AG04450 (cell line): Measurements from ENCODE around the gene KRTAP5-6. TPM values are rescaled to one million over a fixed set of nuclear protein-coding genes. Genes with fewer than 3 reads are reported as not detected.

Source experiments
- CTCF ChIA-PET: fragments of 300-600, 350-600 bp; formaldehyde crosslinking; extraction: SDS; loops from one replicate; lab custom pipeline; 2022; ENCODE audit warnings: antibody characterized with exemption, inconsistent platforms; lab: Charles Lee
- POLR2A ChIA-PET: fragments of 350-600 bp; formaldehyde crosslinking; extraction: SDS; loops from one replicate; lab custom pipeline; 2021; ENCODE audit warnings: antibody characterized with exemption, inconsistent platforms; lab: Yijun Ruan, JAX
- DNase-seq: peaks from one replicate; pipeline ENCODE4 v3.0.0-alpha.2; 2011; ENCODE audit warnings: low read depth, low spot score
- H3K27ac ChIP-seq: one replicate; pipeline ENCODE4 v1.5.1; 2012; ENCODE audit warnings: low read depth, low read length, control low read depth
- H3K27me3 ChIP-seq: one replicate; pipeline ENCODE4 v1.6.0; 2012; ENCODE audit warnings: low read length; ENCODE audit not compliant: control insufficient read depth, insufficient read depth
- H3K4me3 ChIP-seq: 2 replicates; pipeline ENCODE4 v1.5.1; 2011; ENCODE audit warnings: mild to moderate bottlenecking, low read depth, low read length, control low read depth
- H3K9me3 ChIP-seq: 2 replicates; pipeline ENCODE4 v1.5.1; 2012; ENCODE audit warnings: low read length; ENCODE audit not compliant: control insufficient read depth, insufficient read depth
- CTCF ChIP-seq: IDR thresholded peaks from 2 replicates; pipeline ENCODE4 v1.5.1; 2011; ENCODE audit warnings: low read depth, low read length, control low read depth, inconsistent platforms
- polyA plus RNA-seq: library from polyadenylated mRNA; depleted of rRNA; stranded (reverse); fragments of >200 nt; gene quantifications from 2 replicates; pipeline ENCODE4 v1.2.3, GENCODE V29; 2011

KRTAP5-6 gene
- polyA plus RNA-seq, 1 experiment: not detected

GRCh38 chr11:1693327-1694063, 3.5 kb upstream of the KRTAP5-6 start:
- Histone ChIP-seq H3K9me3 (no peaks in the 10 kb centered on the region), H3K4me3 (peak overlapping the region; percentile 35), H3K27ac (no peak overlapping the region), H3K27me3 (peaks cover 24% of the 10 kb centered on the region)
- ChIA-PET POLR2A (interaction anchor here (0.7 to 2.0 kb wide), 4 partner anchors 41 to 459 kb away, joined by 3 to 8 read pairs (median 4); no protein-coding TSS in a partner anchor), CTCF (interaction anchor here (0.7 to 5.5 kb wide), 56 partner anchors 8 to 465 kb away, joined by 3 to 300 read pairs (median 5); partner anchors contain the start of genes H19, MRPL23, SYT8 and TNNI2)
- peak; percentile 95 for TF ChIP-seq CTCF
- DNase-seq: peak; percentile 41

GRCh38 chr11:1694064-1694845, 2.7 kb upstream of the KRTAP5-6 start:
- Histone ChIP-seq H3K27me3 (peaks cover 24% of the 10 kb centered on the region), H3K9me3 (no peaks in the 10 kb centered on the region), H3K27ac (no peak overlapping the region), H3K4me3 (no peak overlapping the region)
- peak; percentile 45 for DNase-seq
- POLR2A ChIA-PET: interaction anchor here (0.7 to 2.0 kb wide), 4 partner anchors 42 to 458 kb away, joined by 3 to 8 read pairs (median 4); no protein-coding TSS in a partner anchor
- peak; percentile 87 for TF ChIP-seq CTCF
- CTCF ChIA-PET: interaction anchor here (0.6 to 5.5 kb wide), 60 partner anchors 7 to 882 kb away, joined by 3 to 300 read pairs (median 5); partner anchors contain the start of genes H19, MRPL23, SYT8 and TNNI2

- H3K9me3 ChIP-seq: no peaks in the 10 kb centered on the region
- no peak overlapping the region for H3K27ac ChIP-seq
- DNase-seq: no peak
- TF ChIP-seq CTCF: no peak
- POLR2A ChIA-PET: interaction anchor here (2.0 kb wide), 1 partner anchor 138 kb away, joined by 8 read pairs; no protein-coding TSS in a partner anchor
- no peak overlapping the region for H3K4me3 ChIP-seq
- CTCF ChIA-PET: interaction anchor here (0.6 to 5.5 kb wide), 19 partner anchors 10 to 882 kb away, joined by 3 to 300 read pairs (median 17); partner anchors contain the start of gene SYT8
- peaks cover 24% of the 10 kb centered on the region for H3K27me3 ChIP-seq
Measured at GRCh38 chr11:1694846-1695547, 2.0 kb upstream of the KRTAP5-6 start.

GRCh38 chr11:1695548-1696108, 1.4 kb upstream of the KRTAP5-6 start:
- no peaks in the 10 kb centered on the region for H3K9me3 ChIP-seq
- DNase-seq: no peak
- no peak overlapping the region for H3K4me3 ChIP-seq
- POLR2A ChIA-PET: no interaction called here
- no peak for TF ChIP-seq CTCF
- peaks cover 24% of the 10 kb centered on the region for H3K27me3 ChIP-seq
- CTCF ChIA-PET: interaction anchor here (3.4 to 5.5 kb wide), 3 partner anchors 42 to 460 kb away, joined by 41 to 300 read pairs (median 82); partner anchors contain the start of gene SYT8
- no peak overlapping the region for H3K27ac ChIP-seq
